Spleen (tissue), 13 donors: ENCODE results near the gene BLOC1S1. TPM values are rescaled to one million over a fixed set of nuclear protein-coding genes. Genes with fewer than 3 reads are reported as not detected.

ENCODE experiments used
- DNase-seq: peaks from one replicate; pipeline ENCODE4 v3.0.0-alpha.2; 2020
- H3K27ac ChIP-seq, 8 donors: fragments of 200-600 bp; sonication (generic) in 7 of 8; 1 replicate in 4 of 8; 2 replicates in 4 of 8; pipeline versions ENCODE4 v1.5.0 to v1.8.0; 2016 to 2021; ENCODE audit warnings: inconsistent platforms in 4 of 8, mild to moderate bottlenecking in 4 of 8, moderate library complexity in 1 of 8
- H3K27me3 ChIP-seq, 7 donors: fragments of 200-600 bp; sonication (generic) in 6 of 7; replicated peaks in 1 of 7; 1 replicate in 4 of 7; 2 replicates in 3 of 7; pipeline versions ENCODE4 v1.5.0 to v1.8.0; 2016 to 2021; ENCODE audit warnings: inconsistent platforms in 3 of 7, mild to moderate bottlenecking in 1 of 7
- H3K36me3 ChIP-seq, 6 donors: fragments of 200-600 bp; sonication (generic) in 5 of 6; 1 replicate in 4 of 6; 2 replicates in 2 of 6; pipeline versions ENCODE4 v1.5.0 to v1.8.0; 2016 to 2021; ENCODE audit warnings: inconsistent platforms in 2 of 6
- H3K4me1 ChIP-seq, 6 donors: fragments of 200-600 bp; sonication (generic) in 5 of 6; 1 replicate in 3 of 6; 2 replicates in 3 of 6; pipeline versions ENCODE4 v1.5.0 to v1.8.0; 2016 to 2021; ENCODE audit warnings: inconsistent platforms in 3 of 6
- H3K4me3 ChIP-seq, 8 donors: fragments of 200-600 bp; sonication (generic) in 7 of 8; 1 replicate in 4 of 8; 2 replicates in 4 of 8; pipeline versions ENCODE4 v1.5.0 to v1.8.0; 2016 to 2021; ENCODE audit warnings: inconsistent platforms in 4 of 8, mild to moderate bottlenecking in 4 of 8, moderate library complexity in 2 of 8
- H3K9me3 ChIP-seq, 8 donors: fragments of 200-600 bp; sonication (generic) in 7 of 8; 1 replicate in 4 of 8; 2 replicates in 4 of 8; pipeline versions ENCODE4 v1.5.0 to v1.8.0; 2016 to 2021; ENCODE audit warnings: inconsistent platforms in 4 of 8
- CTCF ChIP-seq, 11 experiments: fragments of 200-600 bp in 7 of 11; fragments of 450-650 bp in 4 of 11; sonication (generic) in 4 of 11; IDR thresholded peaks in 8 of 11; conservative IDR thresholded peaks in 3 of 11; 1 replicate in 7 of 11; 2 replicates in 4 of 11; pipeline versions ENCODE4 v1.4.0 to v1.8.0; 2016 to 2021; ENCODE audit warnings: antibody characterized with exemption in 11 of 11, inconsistent platforms in 4 of 11, mild to moderate bottlenecking in 1 of 11
- POLR2A ChIP-seq, 3 donors: fragments of 450-650 bp; IDR thresholded peaks; one replicate each; pipeline ENCODE4 v1.5.1; 2017; ENCODE audit warnings: antibody characterized with exemption in 3 of 3, mild to moderate bottlenecking in 1 of 3
- POLR2AphosphoS5 ChIP-seq, 3 donors: sonication (generic); formaldehyde crosslinking; IDR thresholded peaks; one replicate each; pipeline ENCODE4 v1.5.1; 2017; ENCODE audit warnings: antibody characterized with exemption in 3 of 3
- WGBS, 5 donors: extraction: QIAGEN DNeasy Blood & Tissue Kit in 3 of 5; methylation state at CpG; one replicate each; pipeline versions ENCODE4 v1.1.5 to v1.1.7; 2013 to 2018; 5-methylcytosine and 5-hydroxymethylcytosine counted together
- intact Hi-C: fragments of 100-400 bp; cut with DNase I; formaldehyde crosslinking; loops from one replicate; pipeline ENCODE4 v1.15.0; 2023; ENCODE audit warnings: low total_unique reads
- long read RNA-seq, 2 donors: transcript quantifications; one replicate each; lab custom pipeline, GENCODE V29; 2026
- polyA plus RNA-seq, 3 donors: library from polyadenylated mRNA; stranded (reverse); fragments of 200-250 nt; gene quantifications; one replicate each; pipeline ENCODE4 v1.2.1, GENCODE V29; 2013
- total RNA-seq, 7 donors: library from RNA; depleted of rRNA in 3 of 7; stranded (reverse); fragments of >200 nt in 3 of 7; fragmentation: NEBNext Ultra II Directional in 4 of 7; extraction: Animal tissue kit (Norgen Biotek cat#: 25700) in 4 of 7; gene quantifications; one replicate each; pipeline versions ENCODE4 v1.1.0 to v1.2.1, GENCODE V29; 2016 to 2021
- donor health status: healthy with polysubstance abuse.
- donor health status: DM: no; HTN: no; CAD: no; lungs with moderate emphysema.
- donor health status: DM: no; HTN: no; CAD: no.
- donor health status: Bipolar disorder and iron deficiency.
- donor health status: healthy.
- donor health status: DM: no; HTN: no; CAD: no.
- donor health status: DM: yes; HTN: yes; CAD: no.

Gene BLOC1S1
- total RNA-seq (100 to 1,000 TPM; 113 to 228 (median 141) TPM), polyA plus RNA-seq (100 to 1,000 TPM; 278 to 304 (median 282) TPM)
- long read RNA-seq, donor 1, transcript BLOC1S1-203 (4 exons, 571 nt) = major isoform, 89 of 99 reads
- long read RNA-seq, donor 1, partial matches to known transcripts = 5 of 99 reads
- long read RNA-seq, donor 1, other reads (novel, unspliced or antisense) = 0 of 99 reads
- long read RNA-seq, donor 2, transcript BLOC1S1-203 (4 exons, 571 nt) = major isoform, 66 of 72 reads
- long read RNA-seq, donor 2, partial matches to known transcripts = 0 of 72 reads
- long read RNA-seq, donor 2, other reads (novel, unspliced or antisense) = 0 of 72 reads

- 0 to 2% (median 1%) methylated on average over 41 to 42 of the region's 42 CpGs for WGBS, 5 donors
- no peaks in the 10 kb centered on the region for H3K9me3 ChIP-seq
- peak; percentile 98 for DNase-seq
- intact Hi-C loops = no loop called here
- H3K4me3 ChIP-seq = peak within 1 kb of the TSS; percentile 70 to 98 (median 91)
- peaks cover 0 to 35% (median 12%) of the 10 kb centered on the region in 6 donors for H3K36me3 ChIP-seq
- peak; percentile 92 to 93 (median 92) for TF ChIP-seq POLR2AphosphoS5 (IDR thresholded peaks at IDR 0.05)
- TF ChIP-seq POLR2A (IDR thresholded peaks at IDR 0.05) = no peak
- peak in 3 of 11 experiments; percentile 13 to 39 (median 31) for TF ChIP-seq CTCF (IDR thresholded peaks at IDR 0.05 in 8 of 11, conservative IDR thresholded peaks at IDR 0.05 in 3 of 11)
- no peaks in the 10 kb centered on the region for H3K27me3 ChIP-seq
- H3K27ac ChIP-seq = peak within 1 kb of the TSS; percentile 83 to 97 (median 96)
- peaks cover 33 to 68% (median 53%) of the 10 kb centered on the region in 6 donors for H3K4me1 ChIP-seq
These were observed at the start of gene BLOC1S1 for GRCh38 chr12:55715833-55716581. Gene BLOC1S1, plus strand, starts transcription at chr12:55716046. Its CDS starts 6 bp downstream, at chr12:55716052.

DNA sequence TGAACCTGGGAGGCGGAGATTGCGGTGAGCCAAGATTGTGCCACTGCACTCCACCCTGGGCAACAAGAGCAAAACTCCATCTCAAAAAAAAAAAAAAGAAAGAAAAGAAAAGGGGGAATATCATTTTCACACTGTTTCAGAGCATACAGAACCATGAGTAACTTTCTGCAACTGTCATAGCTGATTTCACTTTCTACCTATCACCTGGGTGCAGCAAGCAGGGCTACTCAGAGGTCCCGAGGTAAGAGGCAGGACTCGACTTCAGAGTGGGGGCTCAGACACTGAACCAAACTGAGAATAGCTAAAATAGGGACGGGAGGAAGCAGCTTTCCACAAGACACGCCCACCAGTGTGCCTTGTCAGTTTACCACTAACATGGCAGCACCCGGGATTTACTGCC lies 49.3 kb upstream of the BLOC1S1 start:
- Histone ChIP-seq H3K4me1 (no peaks in the 10 kb centered on the region), H3K36me3 (no peaks in the 10 kb centered on the region), H3K27ac (no peak overlapping the region), H3K4me3 (no peak overlapping the region), H3K9me3 (no peaks in the 10 kb centered on the region), H3K27me3 (no peaks in the 10 kb centered on the region)
- 57 to 74% (median 71%) methylated on average over 7 of the region's 7 CpGs for WGBS, 5 donors
- no peak for DNase-seq
- intact Hi-C loops = no loop called here
- TF ChIP-seq POLR2AphosphoS5 (IDR thresholded peaks at IDR 0.05) (no peak), POLR2A (IDR thresholded peaks at IDR 0.05) (no peak), CTCF (IDR thresholded peaks at IDR 0.05 in 8 of 11, conservative IDR thresholded peaks at IDR 0.05 in 3 of 11) (no peak)

DNA sequence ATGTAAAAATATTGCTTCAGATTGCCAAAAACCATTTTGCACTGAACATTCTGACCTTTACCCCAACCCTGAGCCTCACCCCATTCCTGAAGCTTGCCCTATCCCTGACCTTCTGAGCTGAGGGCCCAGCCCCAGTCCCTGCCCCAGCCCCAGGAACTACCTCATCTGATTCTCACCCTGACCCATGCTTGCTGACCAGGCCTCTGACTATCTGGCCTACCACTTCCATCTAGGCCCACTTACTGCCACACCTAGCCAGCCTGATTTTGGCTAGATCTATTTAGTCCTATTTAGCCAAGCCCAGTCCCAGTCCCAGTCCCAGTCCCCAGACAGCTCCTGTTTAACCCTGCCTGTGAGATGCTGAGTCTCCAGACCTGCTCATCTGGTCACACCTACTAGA lies 45.6 kb upstream of the BLOC1S1 start:
- peak overlapping the region in 1 of 8 donors; percentile 2 for H3K27ac ChIP-seq
- no peaks in the 10 kb centered on the region for H3K36me3 ChIP-seq
- no peaks in the 10 kb centered on the region for H3K27me3 ChIP-seq
- no peak for DNase-seq
- H3K4me3 ChIP-seq = no peak overlapping the region
- no peaks in the 10 kb centered on the region for H3K9me3 ChIP-seq
- TF ChIP-seq POLR2A (IDR thresholded peaks at IDR 0.05) = no peak
- no peak for TF ChIP-seq CTCF (IDR thresholded peaks at IDR 0.05 in 8 of 11, conservative IDR thresholded peaks at IDR 0.05 in 3 of 11)
- no peak for TF ChIP-seq POLR2AphosphoS5 (IDR thresholded peaks at IDR 0.05)
- intact Hi-C loops = no loop called here
- H3K4me1 ChIP-seq = peaks cover 0 to 19% (median 6%) of the 10 kb centered on the region in 6 donors

GRCh38 chr12:55671746-55672145 lies 44.1 kb upstream of the BLOC1S1 start:
- no peaks in the 10 kb centered on the region for H3K27me3 ChIP-seq
- H3K4me3 ChIP-seq = no peak overlapping the region
- H3K27ac ChIP-seq = no peak overlapping the region
- DNase-seq = no peak
- TF ChIP-seq POLR2A (IDR thresholded peaks at IDR 0.05) (no peak), CTCF (IDR thresholded peaks at IDR 0.05 in 8 of 11, conservative IDR thresholded peaks at IDR 0.05 in 3 of 11) (no peak), POLR2AphosphoS5 (IDR thresholded peaks at IDR 0.05) (no peak)
- H3K9me3 ChIP-seq = no peaks in the 10 kb centered on the region
- peaks cover 0 to 23% (median 6%) of the 10 kb centered on the region in 6 donors for H3K4me1 ChIP-seq
- no peaks in the 10 kb centered on the region for H3K36me3 ChIP-seq
- intact Hi-C loops = no loop called here
- 64 to 76% (median 69%) methylated on average over 4 of the region's 4 CpGs for WGBS, 5 donors
